ENCODE results near the gene CDX2.

CDX2 gene

GRCh38 chr13:27979001-27979643, 10.0 kb upstream of the CDX2 start:
- DNase-seq (ENCODE audit: low read depth in 2 of 2) = no peak

GRCh38 chr13:27978301-27978968, 9.3 kb upstream of the CDX2 start:
- DNase-seq (ENCODE audit: low read depth in 2 of 2) = no peak

- DNase-seq (ENCODE audit: low read depth in 2 of 2) = no peak
These were observed 8.6 kb upstream of the CDX2 start for GRCh38 chr13:27977476-27978300.

- no peak for DNase-seq (ENCODE audit: low read depth in 2 of 2)
These were observed 7.4 kb upstream of the CDX2 start for GRCh38 chr13:27976362-27977091.

DNA sequence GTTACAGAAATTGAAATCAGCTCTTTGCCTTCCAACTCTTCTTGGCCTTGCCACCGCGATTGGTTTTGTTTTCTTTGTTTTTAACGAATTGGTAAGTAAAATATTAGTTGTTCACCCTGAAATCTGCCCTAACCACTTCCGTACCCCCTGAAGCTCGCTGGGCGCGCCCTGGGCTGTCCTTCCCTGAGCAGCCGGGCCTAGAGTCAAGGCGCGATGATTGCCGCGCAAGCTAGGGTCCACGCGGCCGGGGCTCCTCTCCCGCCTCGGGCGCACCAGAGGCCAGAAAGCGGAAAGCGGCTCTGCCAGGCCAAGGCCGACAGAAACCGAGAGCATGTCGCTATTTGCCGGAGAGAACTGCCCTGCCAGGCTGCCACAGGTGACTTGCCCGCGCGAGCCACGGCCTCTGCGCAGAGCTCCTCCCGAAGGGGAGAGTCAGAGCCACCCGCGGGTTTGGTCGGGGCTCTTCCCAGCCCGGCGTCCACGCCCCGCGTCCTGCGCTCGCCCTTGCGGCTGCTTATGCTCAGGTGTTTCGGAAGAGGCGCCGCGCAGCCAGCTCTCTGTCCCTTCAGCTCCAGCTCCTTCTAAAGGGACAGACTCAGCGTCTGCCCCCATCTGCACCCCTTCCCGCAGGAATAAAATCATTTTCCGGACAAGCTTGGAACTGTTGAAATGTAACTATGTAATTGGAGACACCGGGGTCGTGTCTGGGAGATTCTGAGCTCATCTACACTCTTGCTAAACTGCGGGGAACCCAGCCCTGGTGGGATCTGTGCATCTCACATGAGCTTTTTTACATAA, 6.6 kb upstream of the CDX2 start:
- DNase-seq (ENCODE audit: low read depth in 2 of 2) = no peak

DNA sequence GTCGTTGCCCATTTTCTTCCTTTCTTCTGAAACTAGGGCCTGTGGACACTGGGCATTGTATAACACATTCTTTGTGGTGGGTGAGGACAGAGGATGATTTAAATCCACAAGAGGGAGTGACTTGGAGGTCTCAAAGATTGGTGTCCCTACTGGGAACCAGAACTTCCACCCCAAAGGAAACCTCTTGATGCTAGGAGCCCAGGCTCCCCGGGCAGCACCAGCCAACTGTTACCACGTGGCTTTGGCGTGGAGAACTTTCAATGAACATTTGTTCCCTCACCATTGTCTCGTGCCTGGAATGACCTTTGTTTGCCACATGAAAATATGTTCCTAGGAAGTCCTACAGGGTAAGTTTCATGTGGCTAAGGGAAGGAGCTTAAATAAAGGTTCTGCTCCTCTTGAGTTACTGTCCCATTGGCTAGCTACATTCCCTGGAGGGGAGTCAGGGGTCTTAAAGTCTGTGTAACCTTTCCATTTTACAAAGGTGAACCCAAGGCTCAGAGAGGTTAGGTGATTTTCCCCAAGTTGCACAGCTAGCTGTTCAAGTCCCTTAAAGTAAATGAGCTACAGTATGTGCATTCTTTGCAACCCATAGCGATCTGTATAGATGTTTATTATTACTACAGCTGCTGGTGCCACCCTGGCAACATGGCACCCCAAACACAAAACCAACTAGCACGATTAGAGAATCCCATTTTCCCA, 5.0 kb upstream of the CDX2 start:
- DNase-seq (ENCODE audit: low read depth in 2 of 2) = no peak

DNA sequence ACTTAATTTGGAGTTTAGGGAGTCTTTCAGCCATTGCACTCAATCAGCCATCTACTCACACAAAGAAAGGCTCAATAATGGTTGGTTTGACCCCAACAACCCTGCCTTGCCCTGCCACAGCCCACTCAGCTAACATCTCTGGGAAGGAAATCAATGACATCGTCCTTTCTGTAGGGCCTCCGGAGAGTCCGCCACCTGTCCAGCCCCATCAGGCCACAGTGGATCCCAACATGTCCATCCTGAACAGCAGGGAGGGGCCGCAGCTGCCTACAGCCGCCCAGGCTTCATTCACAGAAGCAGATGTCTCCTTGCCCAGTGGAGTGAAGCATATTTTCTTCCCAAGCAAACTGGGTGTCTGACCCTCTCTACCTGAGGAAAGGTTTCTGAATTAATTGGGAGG, 4.2 kb upstream of the CDX2 start:
- DNase-seq (ENCODE audit: low read depth in 2 of 2) = no peak

- DNase-seq (ENCODE audit: low read depth in 2 of 2) = no peak
These were observed 3.3 kb upstream of the CDX2 start for GRCh38 chr13:27972478-27972820.

- no peak for DNase-seq (ENCODE audit: low read depth in 2 of 2)
These were observed 2.8 kb upstream of the CDX2 start for GRCh38 chr13:27971776-27972477.

GRCh38 chr13:27971236-27971645, 2.1 kb upstream of the CDX2 start:
- DNase-seq (ENCODE audit: low read depth in 2 of 2) = no peak

- DNase-seq (ENCODE audit: low read depth in 2 of 2) = no peak
These were observed 1.5 kb upstream of the CDX2 start for GRCh38 chr13:27970382-27971235.

DNA sequence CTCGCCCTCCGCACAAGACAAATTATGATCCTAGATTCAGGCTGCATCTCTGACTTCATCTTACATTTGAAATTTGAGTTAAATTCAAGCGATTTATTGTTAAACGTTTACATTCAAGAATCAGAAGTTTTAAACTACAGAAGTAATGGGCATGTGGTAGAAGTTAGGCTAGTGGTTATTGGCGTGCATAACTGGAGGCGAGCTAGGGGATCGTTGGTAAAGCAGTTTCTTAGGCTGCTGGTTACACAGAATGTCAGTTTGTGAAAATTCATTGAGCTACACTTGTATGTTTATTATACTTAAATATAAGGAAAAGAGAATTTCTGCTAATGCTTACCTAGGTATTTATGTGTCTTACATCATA, 733 bp upstream of the CDX2 start:
- DNase-seq (ENCODE audit: low read depth in 2 of 2) = no peak

DNA sequence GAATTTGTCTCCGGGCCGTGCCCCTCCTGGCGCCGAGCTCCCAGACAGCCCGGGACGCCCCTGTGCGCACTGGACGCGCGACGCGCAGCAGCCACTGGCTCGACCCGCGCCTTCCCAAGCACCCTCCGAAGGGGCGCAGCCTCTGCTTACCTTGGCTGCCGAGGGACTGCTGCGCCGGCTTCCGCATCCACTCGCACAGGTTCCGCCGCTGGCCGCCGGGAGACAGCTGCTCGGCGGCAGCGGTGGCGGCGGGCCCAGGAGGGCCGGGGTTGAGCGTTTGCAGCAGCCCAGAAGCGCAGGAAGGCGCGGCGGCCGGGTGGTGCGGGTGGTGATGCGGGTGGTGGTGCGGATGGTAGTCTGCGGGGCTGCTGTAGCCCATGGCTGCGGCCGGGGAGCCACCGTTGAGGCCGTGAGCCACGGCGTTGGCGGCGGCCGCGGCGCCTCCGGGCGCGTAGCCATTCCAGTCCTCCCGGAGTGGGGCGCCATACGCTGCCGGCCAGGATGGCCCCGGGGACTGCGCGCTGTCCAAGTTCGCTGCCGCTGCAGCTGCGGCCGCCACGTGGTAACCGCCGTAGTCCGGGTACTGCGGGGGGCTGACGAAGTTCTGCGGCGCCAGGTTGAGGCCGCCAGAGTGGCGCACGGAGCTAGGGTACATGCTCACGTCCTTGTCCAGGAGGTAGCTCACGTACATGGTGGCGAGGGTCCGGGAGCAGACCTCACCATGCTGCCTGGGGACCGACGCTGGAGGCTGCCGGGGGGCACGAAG, 616 bp downstream of the CDX2 start:
- no peak for DNase-seq (ENCODE audit: low read depth in 2 of 2)

GRCh38 chr13:27967736-27968315, 1.3 kb downstream of the CDX2 start:
- no peak for DNase-seq (ENCODE audit: low read depth in 2 of 2)

GRCh38 chr13:27967203-27967735, 1.8 kb downstream of the CDX2 start:
- DNase-seq (ENCODE audit: low read depth in 2 of 2) = no peak

GRCh38 chr13:27966641-27967202, 2.4 kb downstream of the CDX2 start:
- DNase-seq (ENCODE audit: low read depth in 2 of 2) = no peak

Measured in stimulated activated CD8-positive, alpha-beta memory T cell treated with anti-CD3 and anti-CD28 coated beads, Interleukin-15, amount 100 ng/mL, for 48 hours (primary cell).